Thyroid gland (tissue), 4 donors: ENCODE measurements around the gene SH3BGRL2. TPM values are rescaled to one million over a fixed set of nuclear protein-coding genes. Genes with fewer than 3 reads are reported as not detected.

ENCODE experiments used
- DNase-seq, 2 donors: peaks; one replicate each; pipeline ENCODE4 v3.0.0-alpha.2; 2019
- H3K27ac ChIP-seq, 3 donors: fragments of 200-600 bp; sonication (generic); 1 replicate in 2 of 3; 2 replicates in 1 of 3; pipeline ENCODE4 v1.5.1; 2016 to 2019; ENCODE audit warnings: mild to moderate bottlenecking in 1 of 3, moderate library complexity in 1 of 3
- H3K27me3 ChIP-seq: fragments of 200-600 bp; sonication (generic); one replicate; pipeline ENCODE4 v1.5.1; 2019
- H3K36me3 ChIP-seq, 2 donors: fragments of 200-600 bp; sonication (generic); one replicate each; pipeline ENCODE4 v1.5.1; 2016 to 2019
- H3K4me1 ChIP-seq, 2 donors: fragments of 200-600 bp; sonication (generic); one replicate each; pipeline ENCODE4 v1.5.1; 2017 to 2019
- H3K4me3 ChIP-seq, 3 donors: fragments of 200-600 bp; sonication (generic); replicated peaks in 1 of 3; 1 replicate in 2 of 3; 2 replicates in 1 of 3; pipeline ENCODE4 v1.5.1; 2016; ENCODE audit warnings: mild to moderate bottlenecking in 1 of 3
- H3K9me3 ChIP-seq: fragments of 200-600 bp; sonication (generic); one replicate; pipeline ENCODE4 v1.5.1; 2017
- POLR2A ChIP-seq, 2 donors: fragments of 450-650 bp; IDR thresholded peaks; one replicate each; pipeline ENCODE4 v1.6.1; 2017; ENCODE audit warnings: antibody characterized with exemption in 2 of 2, mild to moderate bottlenecking in 2 of 2, moderate library complexity in 1 of 2
- WGBS, 2 donors: methylation state at CpG; one replicate each; pipeline ENCODE4 v1.1.5; 2017; 5-methylcytosine and 5-hydroxymethylcytosine counted together
- intact Hi-C: fragments of 100-400 bp; cut with DNase I; formaldehyde crosslinking; loops from one replicate; pipeline ENCODE4 v1.15.1; 2023
- total RNA-seq, 4 donors: library from RNA; depleted of rRNA; stranded (reverse); fragments of >200 nt; gene quantifications; one replicate each; pipeline ENCODE4 v1.2.3, GENCODE V29; 2016
- TF ChIP-seq, protein P1 (sequence below), 6 experiments: fragments of 200-600 bp in 3 of 6; fragments of 450-650 bp in 3 of 6; sonication (generic) in 3 of 6; IDR thresholded peaks; one replicate each; pipeline ENCODE4 v1.5.1; 2016 to 2019; ENCODE audit warnings: antibody characterized with exemption in 6 of 6, mild to moderate bottlenecking in 2 of 6, inconsistent platforms in 1 of 6, moderate library complexity in 1 of 6

Gene SH3BGRL2
- total RNA-seq, 4 donors from 2014 or later, result 170 to 225 (median 183) TPM

DNA sequence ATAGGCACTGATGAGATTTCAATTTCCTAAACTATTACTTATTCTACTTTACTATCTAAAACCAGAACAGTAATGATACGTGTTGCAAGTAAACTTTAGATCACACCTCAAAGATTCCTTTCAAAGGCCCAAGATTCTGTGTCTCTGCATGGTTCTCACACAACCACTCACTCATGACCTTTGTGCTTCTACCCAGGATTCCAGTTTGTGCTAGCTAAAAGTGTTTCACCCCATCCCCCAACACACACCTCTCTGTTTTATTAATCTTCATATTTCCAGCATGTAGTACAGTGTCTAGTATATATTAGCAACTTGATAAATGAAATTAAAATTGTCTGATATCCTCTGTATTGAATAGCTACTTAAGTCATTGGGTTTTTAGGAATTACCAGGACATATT lies 8.8 kb upstream of the SH3BGRL2 start:
- no peak for TF ChIP-seq POLR2A (IDR thresholded peaks at IDR 0.05)
- TF ChIP-seq, protein P1, sequence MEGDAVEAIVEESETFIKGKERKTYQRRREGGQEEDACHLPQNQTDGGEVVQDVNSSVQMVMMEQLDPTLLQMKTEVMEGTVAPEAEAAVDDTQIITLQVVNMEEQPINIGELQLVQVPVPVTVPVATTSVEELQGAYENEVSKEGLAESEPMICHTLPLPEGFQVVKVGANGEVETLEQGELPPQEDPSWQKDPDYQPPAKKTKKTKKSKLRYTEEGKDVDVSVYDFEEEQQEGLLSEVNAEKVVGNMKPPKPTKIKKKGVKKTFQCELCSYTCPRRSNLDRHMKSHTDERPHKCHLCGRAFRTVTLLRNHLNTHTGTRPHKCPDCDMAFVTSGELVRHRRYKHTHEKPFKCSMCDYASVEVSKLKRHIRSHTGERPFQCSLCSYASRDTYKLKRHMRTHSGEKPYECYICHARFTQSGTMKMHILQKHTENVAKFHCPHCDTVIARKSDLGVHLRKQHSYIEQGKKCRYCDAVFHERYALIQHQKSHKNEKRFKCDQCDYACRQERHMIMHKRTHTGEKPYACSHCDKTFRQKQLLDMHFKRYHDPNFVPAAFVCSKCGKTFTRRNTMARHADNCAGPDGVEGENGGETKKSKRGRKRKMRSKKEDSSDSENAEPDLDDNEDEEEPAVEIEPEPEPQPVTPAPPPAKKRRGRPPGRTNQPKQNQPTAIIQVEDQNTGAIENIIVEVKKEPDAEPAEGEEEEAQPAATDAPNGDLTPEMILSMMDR (IDR thresholded peaks at IDR 0.05), result no peak
- intact Hi-C loops, result no loop called here
- WGBS, 2 donors, result 33 to 35% methylated on average over 1 of the region's 1 CpG
- Histone ChIP-seq H3K27ac (no peak overlapping the region), H3K9me3 (no peaks in the 10 kb centered on the region), H3K36me3 (no peaks in the 10 kb centered on the region), H3K27me3 (no peaks in the 10 kb centered on the region), H3K4me1 (peaks cover 17 to 24% of the 10 kb centered on the region in 2 donors), H3K4me3 (no peak overlapping the region)
- peak; percentile 23 to 28 for DNase-seq

DNA sequence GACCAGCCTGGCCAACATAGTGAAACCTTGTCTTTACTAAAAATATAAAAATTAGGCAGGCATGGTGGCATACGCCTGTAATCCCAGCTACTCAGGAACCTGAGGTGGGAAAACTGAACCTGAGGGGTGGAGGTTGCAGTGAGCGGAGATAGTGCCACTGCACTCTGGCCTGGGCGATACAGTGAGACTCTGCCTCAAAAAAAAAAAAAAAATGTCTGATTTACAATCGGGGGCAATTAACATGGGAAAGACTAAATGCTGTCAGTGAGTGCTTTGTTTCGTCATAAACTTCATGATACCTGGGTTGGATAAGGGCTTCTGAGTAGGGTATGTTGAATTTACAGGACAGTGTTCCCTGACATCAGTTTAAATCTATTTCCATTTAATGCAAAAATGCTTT lies 8.0 kb upstream of the SH3BGRL2 start:
- H3K4me1 ChIP-seq, result peaks cover 11 to 16% of the 10 kb centered on the region in 2 donors
- no peaks in the 10 kb centered on the region for H3K27me3 ChIP-seq
- H3K27ac ChIP-seq, result no peak overlapping the region
- 95 to 96% methylated on average over 5 of the region's 5 CpGs for WGBS, 2 donors
- H3K36me3 ChIP-seq, result no peaks in the 10 kb centered on the region
- intact Hi-C loops, result no loop called here
- no peaks in the 10 kb centered on the region for H3K9me3 ChIP-seq
- H3K4me3 ChIP-seq, result no peak overlapping the region
- DNase-seq, result no peak
- no peak for TF ChIP-seq POLR2A (IDR thresholded peaks at IDR 0.05)
- TF ChIP-seq, protein P1 (IDR thresholded peaks at IDR 0.05), result no peak

DNA sequence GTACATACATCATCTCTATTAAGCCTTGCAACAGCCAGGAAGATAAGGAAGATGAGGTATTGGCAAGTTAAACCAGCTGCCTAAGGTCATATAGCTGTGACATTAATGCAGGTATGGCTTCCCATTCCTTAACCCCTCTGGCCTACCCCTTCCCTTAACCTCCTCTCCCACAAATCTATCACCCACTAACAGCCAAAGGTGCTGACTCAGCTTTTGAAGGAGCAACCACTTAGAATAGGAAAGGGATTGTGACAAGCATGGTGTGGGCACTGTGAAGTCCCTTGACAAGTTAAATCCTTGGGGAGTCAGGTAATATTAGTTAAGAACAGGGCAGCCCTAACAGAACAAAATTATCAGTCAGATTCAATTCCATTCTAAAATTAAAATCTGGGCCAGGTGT lies 5.4 kb upstream of the SH3BGRL2 start:
- Histone ChIP-seq H3K4me1 (peaks cover 0 to 6% of the 10 kb centered on the region in 2 donors), H3K4me3 (no peak overlapping the region), H3K27ac (no peak overlapping the region), H3K27me3 (no peaks in the 10 kb centered on the region), H3K9me3 (no peaks in the 10 kb centered on the region), H3K36me3 (no peaks in the 10 kb centered on the region)
- intact Hi-C loops, result no loop called here
- no peak for DNase-seq
- TF ChIP-seq, protein P1 (IDR thresholded peaks at IDR 0.05), result no peak
- no peak for TF ChIP-seq POLR2A (IDR thresholded peaks at IDR 0.05)

DNA sequence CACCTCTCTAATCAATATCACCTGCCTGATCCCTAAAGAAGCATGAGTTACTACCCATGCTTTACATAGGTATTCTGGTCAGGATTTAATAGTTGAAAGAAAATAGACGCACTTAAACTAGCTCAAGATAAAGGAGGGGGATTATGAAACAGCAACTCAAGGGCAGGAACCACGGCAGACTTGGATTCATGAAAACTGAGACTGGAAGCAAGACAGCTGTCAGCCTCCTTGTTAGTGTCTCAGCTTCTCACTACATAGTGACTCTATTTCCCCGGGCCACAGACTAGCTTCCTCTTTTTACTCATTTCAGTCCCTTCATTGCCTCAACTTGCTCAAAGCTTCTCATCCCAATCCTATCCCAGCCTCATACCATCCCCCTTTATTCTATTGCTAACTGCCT lies 4.3 kb upstream of the SH3BGRL2 start:
- TF ChIP-seq, protein P1 (IDR thresholded peaks at IDR 0.05), result no peak
- TF ChIP-seq POLR2A (IDR thresholded peaks at IDR 0.05), result no peak
- intact Hi-C loops, result no loop called here
- peaks cover 0 to 6% of the 10 kb centered on the region in 2 donors for H3K4me1 ChIP-seq
- H3K27ac ChIP-seq, result no peak overlapping the region
- H3K9me3 ChIP-seq, result no peaks in the 10 kb centered on the region
- WGBS, 2 donors, result 91 to 93% methylated on average over 3 of the region's 3 CpGs
- DNase-seq, result no peak
- H3K4me3 ChIP-seq, result no peak overlapping the region
- H3K36me3 ChIP-seq, result no peaks in the 10 kb centered on the region
- H3K27me3 ChIP-seq, result no peaks in the 10 kb centered on the region

DNA sequence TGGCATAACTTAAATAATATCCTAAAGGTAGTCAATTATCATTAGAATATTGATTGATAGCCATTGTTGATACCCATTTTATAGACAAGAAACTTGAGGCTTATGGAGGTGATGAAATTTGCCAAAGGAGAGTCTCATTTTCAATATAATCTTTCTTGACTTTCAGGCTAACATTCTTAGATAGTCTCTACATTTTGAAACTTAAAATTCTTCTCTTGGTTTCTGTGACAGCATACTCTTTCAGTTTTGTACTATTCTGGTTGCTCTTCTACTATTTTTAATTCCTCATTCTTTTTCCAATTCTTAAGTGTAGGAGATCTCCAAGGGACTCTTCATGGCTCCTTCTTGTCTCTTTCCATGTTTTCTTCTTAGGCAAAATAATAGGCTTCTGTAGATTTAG lies 3.7 kb upstream of the SH3BGRL2 start:
- H3K4me3 ChIP-seq, result no peak overlapping the region
- no peaks in the 10 kb centered on the region for H3K9me3 ChIP-seq
- no peaks in the 10 kb centered on the region for H3K36me3 ChIP-seq
- DNase-seq, result no peak
- intact Hi-C loops, result no loop called here
- H3K27ac ChIP-seq, result no peak overlapping the region
- peaks cover 0 to under 1% of the 10 kb centered on the region in 2 donors for H3K4me1 ChIP-seq
- TF ChIP-seq, protein P1 (IDR thresholded peaks at IDR 0.05), result no peak
- TF ChIP-seq POLR2A (IDR thresholded peaks at IDR 0.05), result no peak
- no peaks in the 10 kb centered on the region for H3K27me3 ChIP-seq
